Kidney (tissue), 14 donors: ENCODE measurements around the gene LRRC49. TPM values are rescaled to one million over a fixed set of nuclear protein-coding genes. Genes with fewer than 3 reads are reported as not detected.

Experiments
- DNase-seq, 5 donors: peaks; one replicate each; pipeline ENCODE4 v3.0.0-alpha.2; 2013 to 2020
- FAIRE-seq: peaks from 2 replicates; lab custom pipeline; 2012; peaks lifted over from hg19 to GRCh38; lab: Jason Lieb, UNC
- H3K27ac ChIP-seq, 2 donors: one replicate each; pipeline ENCODE4 v1.7.0; 2013; ENCODE audit warnings: low read depth in 2 of 2, low read length in 2 of 2, inconsistent platforms in 1 of 2
- H3K27me3 ChIP-seq: one replicate; pipeline ENCODE4 v1.7.1; 2013; ENCODE audit warnings: low read length, inconsistent platforms; ENCODE audit not compliant: control insufficient read depth, insufficient read depth
- H3K36me3 ChIP-seq, 3 donors: one replicate each; pipeline versions ENCODE4 v1.7.0 to v1.7.1; 2013; ENCODE audit warnings: low read length in 3 of 3, control low read depth in 1 of 3, inconsistent platforms in 1 of 3; ENCODE audit not compliant: insufficient read depth in 3 of 3, control insufficient read depth in 2 of 3
- H3K4me1 ChIP-seq, 3 donors: one replicate each; pipeline versions ENCODE4 v1.7.0 to v1.7.1; 2013; ENCODE audit warnings: low read length in 3 of 3, inconsistent platforms in 1 of 3, low read depth in 1 of 3; ENCODE audit not compliant: control insufficient read depth in 2 of 3, insufficient read depth in 2 of 3
- H3K4me3 ChIP-seq, 3 donors: one replicate each; pipeline versions ENCODE4 v1.7.0 to v1.8.1; 2013; ENCODE audit warnings: low read length in 3 of 3, control low read depth in 1 of 3, inconsistent platforms in 1 of 3
- H3K9ac ChIP-seq, 3 donors: one replicate each; pipeline versions ENCODE4 v1.7.0 to v1.7.1; 2013; ENCODE audit warnings: low read length in 3 of 3, control low read depth in 1 of 3, inconsistent platforms in 1 of 3
- H3K9me3 ChIP-seq, 3 donors: one replicate each; pipeline versions ENCODE4 v1.7.0 to v1.7.1; 2013; ENCODE audit warnings: low read length in 3 of 3, control low read depth in 1 of 3, inconsistent platforms in 1 of 3; ENCODE audit not compliant: control insufficient read depth in 2 of 3, insufficient read depth in 1 of 3
- intact Hi-C: fragments of 100-400 bp; cut with DNase I; formaldehyde crosslinking; loops from one replicate; pipeline ENCODE4 v1.11.1; 2022
- polyA plus RNA-seq: library from polyadenylated mRNA; stranded (reverse); fragments of 350-450 nt; fragmentation: Illumina TruSeq; extraction: RNeasy Lipid Tissue Mini Kit (QIAGEN cat#74804); gene quantifications from one replicate; pipeline ENCODE4 v1.2.3, GENCODE V29; 2014; ENCODE audit warnings: low read depth, low replicate concordance; ENCODE audit not compliant: insufficient read depth
- total RNA-seq: library from RNA; stranded (reverse); fragmentation: NEBNext Ultra II Directional; extraction: Animal tissue kit (Norgen Biotek cat#: 25700); gene quantifications from one replicate; pipeline ENCODE4 v1.2.1, GENCODE V29; 2021
- TF ChIP-seq, protein P1 (sequence below): IDR thresholded peaks from 3 replicates; pipeline ENCODE4 v1.5.1; 2012; ENCODE audit warnings: mild to moderate bottlenecking, moderate library complexity, borderline replicate concordance; ENCODE audit not compliant: insufficient read depth; ENCODE audit errors: extremely low read depth
- donor health status: control.
- donor health status: control.
- donor health status: control.
- donor health status: control.
- donor health status: control.
- donor health status: DM: yes; HTN: yes; CAD: no.
- donor health status: Normal renal cell carcinoma (clear cell type).

The LRRC49 gene
- total and polyA plus RNA-seq, 2 donors from 2014 or later: 13.2 to 14.2 TPM

DNA sequence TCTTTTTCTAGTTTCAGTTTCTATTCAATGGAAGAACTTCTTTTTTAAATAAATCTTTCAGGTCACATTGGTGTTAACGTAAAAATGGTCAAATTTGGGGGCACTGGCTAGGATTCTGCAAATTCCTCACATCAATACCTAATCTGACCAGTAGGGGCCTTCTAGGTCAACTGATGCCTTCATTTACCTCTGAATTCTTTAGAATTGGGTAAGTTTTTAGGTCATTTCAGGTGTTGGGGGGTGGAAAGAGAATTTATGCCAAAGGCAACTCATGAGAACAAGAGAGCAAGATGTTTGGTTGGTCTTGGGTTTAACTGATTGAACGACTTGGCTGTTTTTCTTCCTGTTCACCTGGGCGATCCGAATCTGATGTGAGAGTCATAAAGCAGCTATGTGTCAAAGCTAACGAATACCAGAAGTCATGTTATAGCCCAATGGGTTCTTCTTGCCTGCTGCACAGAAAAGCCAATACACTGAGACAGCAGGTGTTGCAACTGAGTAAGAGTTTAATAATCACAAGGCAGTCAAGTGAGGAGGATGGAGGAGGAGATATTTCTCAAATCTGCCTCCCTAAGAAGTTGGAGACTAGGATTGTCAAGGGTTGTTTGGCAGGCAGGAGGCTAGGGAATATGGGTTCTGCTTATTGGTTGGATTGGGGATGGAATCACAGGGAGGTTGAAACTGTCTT lies 15.3 kb downstream of the LRRC49 start:
- TF ChIP-seq, protein P1, sequence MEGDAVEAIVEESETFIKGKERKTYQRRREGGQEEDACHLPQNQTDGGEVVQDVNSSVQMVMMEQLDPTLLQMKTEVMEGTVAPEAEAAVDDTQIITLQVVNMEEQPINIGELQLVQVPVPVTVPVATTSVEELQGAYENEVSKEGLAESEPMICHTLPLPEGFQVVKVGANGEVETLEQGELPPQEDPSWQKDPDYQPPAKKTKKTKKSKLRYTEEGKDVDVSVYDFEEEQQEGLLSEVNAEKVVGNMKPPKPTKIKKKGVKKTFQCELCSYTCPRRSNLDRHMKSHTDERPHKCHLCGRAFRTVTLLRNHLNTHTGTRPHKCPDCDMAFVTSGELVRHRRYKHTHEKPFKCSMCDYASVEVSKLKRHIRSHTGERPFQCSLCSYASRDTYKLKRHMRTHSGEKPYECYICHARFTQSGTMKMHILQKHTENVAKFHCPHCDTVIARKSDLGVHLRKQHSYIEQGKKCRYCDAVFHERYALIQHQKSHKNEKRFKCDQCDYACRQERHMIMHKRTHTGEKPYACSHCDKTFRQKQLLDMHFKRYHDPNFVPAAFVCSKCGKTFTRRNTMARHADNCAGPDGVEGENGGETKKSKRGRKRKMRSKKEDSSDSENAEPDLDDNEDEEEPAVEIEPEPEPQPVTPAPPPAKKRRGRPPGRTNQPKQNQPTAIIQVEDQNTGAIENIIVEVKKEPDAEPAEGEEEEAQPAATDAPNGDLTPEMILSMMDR: no peak
- no peak for FAIRE-seq
- intact Hi-C loops: loop anchor here (10.0 kb wide), 1 partner anchor 63 kb away; no protein-coding TSS in a partner anchor
- Histone ChIP-seq H3K27me3 (no peaks in the 10 kb centered on the region), H3K9ac (no peak overlapping the region), H3K4me1 (no peaks in the 10 kb centered on the region), H3K4me3 (no peak overlapping the region), H3K27ac (no peak overlapping the region), H3K9me3 (peaks cover 2 to 13% (median 5%) of the 10 kb centered on the region in 3 donors), H3K36me3 (peaks cover 0 to 5% (median 4%) of the 10 kb centered on the region in 3 donors)
- no peak for DNase-seq

DNA sequence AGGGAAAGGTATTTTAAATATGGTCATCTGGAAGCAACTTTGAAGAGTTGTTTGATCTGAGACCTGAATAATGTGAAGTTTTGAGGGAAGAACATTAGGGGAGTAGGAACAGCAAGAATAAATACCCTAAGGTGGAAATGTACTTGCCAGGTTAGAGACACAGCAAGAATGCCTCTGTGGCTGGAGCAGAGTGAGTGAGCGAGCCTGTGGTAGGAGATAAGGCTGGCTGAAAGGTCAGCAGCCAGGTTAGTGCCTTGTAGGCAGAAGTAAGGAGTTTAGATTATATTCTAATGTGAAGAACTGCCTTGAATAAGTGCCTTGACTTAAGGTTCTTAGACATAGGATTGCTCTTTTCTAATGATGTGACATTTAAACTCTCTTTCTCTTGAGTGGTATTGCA lies 18.3 kb downstream of the LRRC49 start:
- FAIRE-seq: no peak
- Histone ChIP-seq H3K36me3 (peaks cover 0 to 5% (median 4%) of the 10 kb centered on the region in 3 donors), H3K9me3 (peaks cover 2 to 13% (median 5%) of the 10 kb centered on the region in 3 donors), H3K9ac (no peak overlapping the region), H3K27ac (no peak overlapping the region), H3K4me1 (no peaks in the 10 kb centered on the region), H3K27me3 (no peaks in the 10 kb centered on the region), H3K4me3 (no peak overlapping the region)
- TF ChIP-seq, protein P1: no peak
- no peak for DNase-seq
- intact Hi-C loops: no loop called here

DNA sequence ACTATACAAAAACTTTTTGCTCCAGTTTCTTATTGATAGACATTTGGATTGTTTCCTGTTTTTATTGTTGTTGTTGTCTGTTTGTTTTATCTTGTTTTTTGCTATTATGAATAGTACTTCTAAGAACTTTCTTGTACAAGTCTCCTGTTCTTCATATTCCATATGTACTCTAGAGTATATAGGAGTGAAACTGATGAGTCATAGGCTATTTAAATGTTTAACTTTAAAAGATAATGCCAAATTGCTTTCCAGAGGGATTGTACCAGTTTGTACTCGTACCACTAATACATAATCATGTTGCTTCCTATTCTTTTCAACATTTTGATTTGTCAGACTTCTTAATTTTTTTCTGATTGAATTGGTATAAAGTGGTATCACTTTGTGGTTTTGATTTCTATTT lies 19.6 kb downstream of the LRRC49 start:
- Histone ChIP-seq H3K4me1 (no peaks in the 10 kb centered on the region), H3K9me3 (peaks cover 2 to 13% (median 5%) of the 10 kb centered on the region in 3 donors), H3K36me3 (peaks cover 0 to 2% (median 1%) of the 10 kb centered on the region in 3 donors), H3K27me3 (no peaks in the 10 kb centered on the region), H3K9ac (no peak overlapping the region), H3K4me3 (no peak overlapping the region), H3K27ac (no peak overlapping the region)
- intact Hi-C loops: no loop called here
- DNase-seq (no peak), FAIRE-seq (no peak)
- TF ChIP-seq, protein P1: no peak
